Measurements from ENCODE around the gene TET2. TPM values are rescaled to one million over a fixed set of nuclear protein-coding genes. Genes with fewer than 3 reads are reported as not detected.

The TET2 gene
- total RNA-seq, 1 experiment from 2014 or later, result 3.4 TPM

GRCh38 chr4:105274504-105274903 lies 127.8 kb downstream of the TET2 start:
- no peak overlapping the region for H3K4me3 Mint-ChIP-seq

GRCh38 chr4:105276361-105277104 lies 129.9 kb downstream of the TET2 start:
- Mint-ChIP-seq H3K27me3 (ENCODE audit: low read depth) (no peaks in the 10 kb centered on the region), H3K27ac (no peak overlapping the region), H3K9me3 (no peaks in the 10 kb centered on the region), H3K4me3 (no peak overlapping the region), H3K4me1 (peaks cover 5% of the 10 kb centered on the region; the same call in 1 of the 2 replicates), H3K36me3 (no peaks in the 10 kb centered on the region)
- DNase-seq (ENCODE audit: low spot score), result no peak
- no peak for ATAC-seq
- CTCF ChIA-PET, result no interaction called here
- POLR2A ChIA-PET, result no interaction called here
- no peak for TF ChIP-seq MLX (CRISPR knock-in tag; IDR thresholded peaks at IDR 0.05)
- TF ChIP-seq AFF4 (CRISPR knock-in tag; IDR thresholded peaks at IDR 0.05; ENCODE audit: borderline replicate concordance), result no peak
- no peak for TF ChIP-seq CREM (CRISPR knock-in tag; IDR thresholded peaks at IDR 0.05)
- TF ChIP-seq PRRX2 (CRISPR knock-in tag; IDR thresholded peaks at IDR 0.05), result no peak
- no peak for TF ChIP-seq ZNF281 (CRISPR knock-in tag; IDR thresholded peaks at IDR 0.05)
- TF ChIP-seq ZNF425 (CRISPR knock-in tag; conservative IDR thresholded peaks at IDR 0.05), result no peak
- TF ChIP-seq ELF4 (CRISPR knock-in tag; IDR thresholded peaks at IDR 0.05; ENCODE audit: low read depth), result no peak
- TF ChIP-seq KAT7 (CRISPR knock-in tag; IDR thresholded peaks at IDR 0.05; ENCODE audit: borderline replicate concordance), result no peak
- TF ChIP-seq ZNF512 (CRISPR knock-in tag; IDR thresholded peaks at IDR 0.05; ENCODE audit: borderline replicate concordance), result no peak
- TF ChIP-seq MXD4 (CRISPR knock-in tag; IDR thresholded peaks at IDR 0.05; ENCODE audit: borderline replicate concordance), result no peak
- no peak for TF ChIP-seq NFATC4 (CRISPR knock-in tag; IDR thresholded peaks at IDR 0.05)
- TF ChIP-seq ETV6 (CRISPR knock-in tag; IDR thresholded peaks at IDR 0.05), result no peak
- no peak for TF ChIP-seq USF1 (CRISPR knock-in tag; IDR thresholded peaks at IDR 0.05)

More at GRCh38 chr4:105274504-105274903, 127.8 kb downstream of the TET2 start:
- ATAC-seq (no peak), DNase-seq (ENCODE audit: low spot score) (no peak)
- H3K36me3 Mint-ChIP-seq, result peaks cover 5% of the 10 kb centered on the region
- POLR2A ChIA-PET, result no interaction called here
- CTCF ChIA-PET, result no interaction called here
- no peak overlapping the region for H3K27ac Mint-ChIP-seq
- H3K27me3 Mint-ChIP-seq (ENCODE audit: low read depth), result no peaks in the 10 kb centered on the region
- H3K9me3 Mint-ChIP-seq, result no peaks in the 10 kb centered on the region
- no peak for TF ChIP-seq ZNF423 (CRISPR knock-in tag; IDR thresholded peaks at IDR 0.05)
- H3K4me1 Mint-ChIP-seq, result peaks cover 5% of the 10 kb centered on the region; the same call in 1 of the 2 replicates

All from WTC11 (cell line).